ENCODE results near the gene RAPGEF4. TPM values are rescaled to one million over a fixed set of nuclear protein-coding genes. Genes with fewer than 3 reads are reported as not detected.

RAPGEF4 gene
- total RNA-seq, 1 experiment from 2014 or later = 0.59 TPM

DNA sequence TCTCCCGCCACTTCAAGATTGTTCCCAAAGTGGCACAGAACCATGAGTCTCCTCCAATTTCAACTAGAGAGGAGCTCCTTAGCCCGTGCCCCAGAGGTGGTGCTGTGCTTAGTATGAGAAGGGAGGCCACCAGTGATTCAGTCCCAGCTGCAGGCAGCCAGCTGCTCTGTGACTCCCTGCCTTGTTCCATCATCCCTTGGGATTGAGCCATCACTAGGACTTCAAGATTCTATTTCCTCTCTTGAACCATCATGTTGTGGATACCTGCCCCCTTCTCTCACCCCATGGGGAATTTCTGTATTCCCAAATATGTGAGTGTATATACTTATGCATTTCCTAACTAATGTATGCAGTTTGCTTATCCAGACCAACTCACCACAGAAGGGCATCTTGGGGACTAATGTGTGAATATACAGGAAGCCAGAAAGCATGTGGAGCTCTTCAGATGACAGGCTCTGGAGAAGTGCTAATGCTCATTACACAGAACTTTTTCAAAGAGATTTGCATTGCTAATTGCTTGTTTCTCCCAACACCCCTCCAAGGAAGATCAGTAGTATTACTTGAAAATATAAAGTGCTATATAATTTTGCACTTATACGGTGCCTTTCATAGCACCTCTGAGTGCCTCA, 229.0 kb downstream of the RAPGEF4 start (continued):
- TF ChIP-seq, protein P1, sequence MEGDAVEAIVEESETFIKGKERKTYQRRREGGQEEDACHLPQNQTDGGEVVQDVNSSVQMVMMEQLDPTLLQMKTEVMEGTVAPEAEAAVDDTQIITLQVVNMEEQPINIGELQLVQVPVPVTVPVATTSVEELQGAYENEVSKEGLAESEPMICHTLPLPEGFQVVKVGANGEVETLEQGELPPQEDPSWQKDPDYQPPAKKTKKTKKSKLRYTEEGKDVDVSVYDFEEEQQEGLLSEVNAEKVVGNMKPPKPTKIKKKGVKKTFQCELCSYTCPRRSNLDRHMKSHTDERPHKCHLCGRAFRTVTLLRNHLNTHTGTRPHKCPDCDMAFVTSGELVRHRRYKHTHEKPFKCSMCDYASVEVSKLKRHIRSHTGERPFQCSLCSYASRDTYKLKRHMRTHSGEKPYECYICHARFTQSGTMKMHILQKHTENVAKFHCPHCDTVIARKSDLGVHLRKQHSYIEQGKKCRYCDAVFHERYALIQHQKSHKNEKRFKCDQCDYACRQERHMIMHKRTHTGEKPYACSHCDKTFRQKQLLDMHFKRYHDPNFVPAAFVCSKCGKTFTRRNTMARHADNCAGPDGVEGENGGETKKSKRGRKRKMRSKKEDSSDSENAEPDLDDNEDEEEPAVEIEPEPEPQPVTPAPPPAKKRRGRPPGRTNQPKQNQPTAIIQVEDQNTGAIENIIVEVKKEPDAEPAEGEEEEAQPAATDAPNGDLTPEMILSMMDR (IDR thresholded peaks at IDR 0.05 in 2 of 3, conservative IDR thresholded peaks at IDR 0.05 in 1 of 3; ENCODE audit: borderline replicate concordance in 1 of 3, insufficient read depth in 1 of 3, low read depth in 2 of 3, low read length in 2 of 3) = no peak
- TF ChIP-seq, protein P2, sequence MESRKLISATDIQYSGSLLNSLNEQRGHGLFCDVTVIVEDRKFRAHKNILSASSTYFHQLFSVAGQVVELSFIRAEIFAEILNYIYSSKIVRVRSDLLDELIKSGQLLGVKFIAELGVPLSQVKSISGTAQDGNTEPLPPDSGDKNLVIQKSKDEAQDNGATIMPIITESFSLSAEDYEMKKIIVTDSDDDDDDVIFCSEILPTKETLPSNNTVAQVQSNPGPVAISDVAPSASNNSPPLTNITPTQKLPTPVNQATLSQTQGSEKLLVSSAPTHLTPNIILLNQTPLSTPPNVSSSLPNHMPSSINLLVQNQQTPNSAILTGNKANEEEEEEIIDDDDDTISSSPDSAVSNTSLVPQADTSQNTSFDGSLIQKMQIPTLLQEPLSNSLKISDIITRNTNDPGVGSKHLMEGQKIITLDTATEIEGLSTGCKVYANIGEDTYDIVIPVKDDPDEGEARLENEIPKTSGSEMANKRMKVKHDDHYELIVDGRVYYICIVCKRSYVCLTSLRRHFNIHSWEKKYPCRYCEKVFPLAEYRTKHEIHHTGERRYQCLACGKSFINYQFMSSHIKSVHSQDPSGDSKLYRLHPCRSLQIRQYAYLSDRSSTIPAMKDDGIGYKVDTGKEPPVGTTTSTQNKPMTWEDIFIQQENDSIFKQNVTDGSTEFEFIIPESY (IDR thresholded peaks at IDR 0.05; ENCODE audit: extremely low read depth, insufficient replicate concordance, low read length) = no peak
- TF ChIP-seq EZH2phosphoT487 (IDR thresholded peaks at IDR 0.05; ENCODE audit: borderline replicate concordance) (no peak), POLR2A (IDR thresholded peaks at IDR 0.05; ENCODE audit: borderline replicate concordance, extremely low read depth, insufficient read depth, insufficient read length) (no peak), JUND (IDR thresholded peaks at IDR 0.05) (no peak)
- TF ChIP-seq, protein P3, sequence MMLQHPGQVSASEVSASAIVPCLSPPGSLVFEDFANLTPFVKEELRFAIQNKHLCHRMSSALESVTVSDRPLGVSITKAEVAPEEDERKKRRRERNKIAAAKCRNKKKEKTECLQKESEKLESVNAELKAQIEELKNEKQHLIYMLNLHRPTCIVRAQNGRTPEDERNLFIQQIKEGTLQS (IDR thresholded peaks at IDR 0.05) = no peak

DNA sequence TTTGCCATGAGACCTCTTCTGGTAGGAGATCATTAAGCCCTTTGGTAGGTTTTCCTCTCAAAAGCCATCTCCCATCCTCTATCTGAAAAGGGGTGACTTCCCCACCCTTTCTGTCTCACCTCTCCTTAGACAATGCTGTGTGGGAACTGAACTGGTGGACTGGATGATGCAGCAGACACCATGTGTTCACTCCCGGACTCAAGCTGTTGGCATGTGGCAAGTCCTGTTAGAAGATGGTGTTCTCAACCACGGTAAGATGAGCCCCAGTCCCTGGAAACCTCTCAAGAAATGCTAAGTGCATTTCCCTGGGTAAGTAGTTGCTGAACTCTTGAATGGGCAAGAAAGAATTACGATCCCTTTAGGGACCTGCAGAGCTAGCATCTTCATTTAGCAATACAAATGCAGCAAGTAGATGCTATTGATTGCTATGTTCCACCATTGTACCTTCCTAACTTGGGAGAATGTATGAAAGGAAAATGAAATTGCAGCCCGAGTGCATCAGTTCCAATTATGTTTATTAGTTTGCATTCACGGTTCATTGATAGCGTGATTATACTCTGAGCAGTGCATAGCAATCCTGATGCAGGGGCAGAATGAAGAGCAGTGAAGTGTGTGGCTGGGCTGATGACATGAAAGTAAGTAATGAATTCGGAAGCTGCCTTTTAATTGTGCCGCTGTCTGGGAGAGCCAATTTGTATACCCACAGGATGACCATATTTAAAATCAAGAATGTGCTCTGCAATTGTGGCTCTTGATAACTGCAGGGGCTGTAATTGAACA, 230.0 kb downstream of the RAPGEF4 start:
- no peak overlapping the region for H3K9ac ChIP-seq (ENCODE audit: low read length)
- no peaks in the 10 kb centered on the region for H4K20me1 ChIP-seq (ENCODE audit: insufficient read depth)
- H3K9me3 ChIP-seq (ENCODE audit: control insufficient read depth in 1 of 2, insufficient read depth in 1 of 2, low read depth in 1 of 2, low read length in 2 of 2) = no peaks in the 10 kb centered on the region
- ATAC-seq = no peak
- ChIA-PET POLR2A (no interaction called here), CTCF (no interaction called here), RAD21 (ENCODE audit: low non-redundant PET in 1 of 2, low total read pairs in 2 of 2, uncharacterized antibody in 2 of 2, unreplicated experiment in 2 of 2) (no interaction called here)
- H3K79me2 ChIP-seq (ENCODE audit: insufficient read depth, low read length) = no peaks in the 10 kb centered on the region
- no peaks in the 10 kb centered on the region for H3K9me2 ChIP-seq (ENCODE audit: insufficient read depth)
- H3K27ac ChIP-seq (ENCODE audit: low read depth, low read length) = no peak overlapping the region
- peaks cover 0 to 15% of the 10 kb centered on the region in 2 experiments; a peak in 3 of 4 replicates for H3K4me1 ChIP-seq (ENCODE audit: control insufficient read depth in 1 of 2, insufficient read depth in 2 of 2, low read length in 2 of 2)
- no peaks in the 10 kb centered on the region for H3K27me3 ChIP-seq (ENCODE audit: insufficient read depth, low read length)
- intact Hi-C loops (cut with micrococcal nuclease) = no loop called here
- no peak for DNase-seq (ENCODE audit: low read depth, low spot score)
- no peaks in the 10 kb centered on the region for H3K36me3 ChIP-seq (ENCODE audit: control insufficient read depth in 1 of 2, insufficient read depth in 2 of 2, low read length in 2 of 2)
- H3K4me3 ChIP-seq (replicated peaks in 1 of 2; ENCODE audit: low read depth in 1 of 2, low read length in 2 of 2) = no peak overlapping the region
- BruUV-seq (replicated peaks) = no TSS peak
- no peak for TF ChIP-seq CBX3 (IDR thresholded peaks at IDR 0.05; ENCODE audit: low read depth)
- TF ChIP-seq, protein P2 (IDR thresholded peaks at IDR 0.05; ENCODE audit: extremely low read depth, insufficient replicate concordance, low read length) = no peak
- TF ChIP-seq POLR2AphosphoS5 (IDR thresholded peaks at IDR 0.05; ENCODE audit: low read depth, low read length) = no peak
- no peak for TF ChIP-seq REST (IDR thresholded peaks at IDR 0.05; ENCODE audit: low read depth)
- TF ChIP-seq, protein P3 (IDR thresholded peaks at IDR 0.05) = no peak
- no peak for TF ChIP-seq POLR2A (IDR thresholded peaks at IDR 0.05; ENCODE audit: borderline replicate concordance, extremely low read depth, insufficient read depth, insufficient read length)
- no peak for TF ChIP-seq SIN3A (IDR thresholded peaks at IDR 0.05; ENCODE audit: low read depth)
- TF ChIP-seq RAD21 (IDR thresholded peaks at IDR 0.05; ENCODE audit: low read depth) = no peak
- H2AFZ ChIP-seq (ENCODE audit: low read depth, low read length, poor library complexity, severe bottlenecking) = no peak overlapping the region
- H3K4me2 ChIP-seq (ENCODE audit: low read length) = no peak overlapping the region
